Activated CD8-positive, alpha-beta memory T cell treated with anti-CD3 and anti-CD28 coated beads for 4 hours (primary cell): ENCODE measurements around the gene HES7.
"Not testable (repeated sequence)": the region's sequence is repeated elsewhere in the genome, so short reads cannot be mapped to it uniquely, and the experiment has no call there.

Source experiments
- DNase-seq, 2 donors: peaks; one replicate each; pipeline ENCODE4 v3.0.0-alpha.2; 2020; ENCODE audit warnings: low read depth in 2 of 2

Gene HES7

DNA sequence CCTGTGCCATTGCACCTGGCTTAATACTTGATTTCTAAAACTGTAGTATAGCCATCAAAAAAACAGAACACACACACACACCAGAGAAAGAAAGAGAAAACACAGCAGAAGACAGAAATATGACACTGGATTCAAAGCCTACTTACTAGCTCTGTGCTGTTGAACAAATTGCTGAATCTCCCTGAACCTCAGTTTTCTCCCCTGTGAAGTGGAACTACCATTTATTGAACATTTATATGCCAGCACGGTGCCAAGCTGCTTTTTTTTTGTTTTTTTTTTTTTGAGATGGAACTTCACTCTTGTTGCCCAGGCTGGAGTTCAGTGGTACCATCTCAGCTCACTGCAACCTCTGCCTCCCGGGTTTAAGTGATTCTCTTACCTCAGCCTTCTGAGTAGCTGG, 23.1 kb downstream of the HES7 start:
- DNase-seq, result no peak

DNA sequence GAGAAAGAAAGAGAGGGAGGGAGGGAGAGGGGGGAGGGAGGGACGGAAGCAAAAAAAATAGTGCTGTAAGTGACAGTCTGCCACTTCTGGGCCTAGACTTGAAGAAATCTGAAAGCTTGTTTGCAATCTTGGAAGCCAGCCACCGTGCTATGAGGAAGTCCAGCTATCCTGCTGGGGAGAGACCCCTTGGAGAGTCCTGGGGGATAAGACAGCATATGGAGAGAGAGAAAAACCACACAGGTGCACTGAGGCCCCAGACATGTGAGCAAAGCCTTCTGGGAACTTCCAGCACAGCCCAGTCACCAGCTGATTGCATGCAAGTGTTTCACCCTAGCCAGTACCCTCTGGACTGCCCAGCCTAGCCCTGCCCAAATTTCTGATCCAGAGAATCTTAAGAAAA, 23.8 kb downstream of the HES7 start:
- no peak for DNase-seq

DNA sequence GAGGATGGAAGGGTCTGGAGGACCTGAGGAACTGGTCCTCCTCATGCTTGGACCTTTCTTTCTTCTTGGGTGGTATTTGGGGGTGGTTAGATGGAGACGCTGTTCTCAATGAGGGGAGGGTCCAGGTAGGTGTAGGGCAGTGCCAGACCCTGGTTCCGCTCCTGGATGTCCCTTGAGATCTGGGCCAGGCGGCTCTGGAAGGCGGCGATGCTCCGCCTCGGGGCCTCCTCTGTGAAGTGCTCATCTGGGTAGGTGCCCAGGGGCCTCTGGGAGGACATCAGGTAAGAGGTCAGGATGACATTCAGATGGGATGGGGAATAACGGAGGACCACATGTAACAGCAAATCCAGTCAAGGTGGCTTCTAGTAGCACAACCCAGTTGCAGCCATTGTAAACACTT, 27.4 kb downstream of the HES7 start:
- no peak for DNase-seq

DNA sequence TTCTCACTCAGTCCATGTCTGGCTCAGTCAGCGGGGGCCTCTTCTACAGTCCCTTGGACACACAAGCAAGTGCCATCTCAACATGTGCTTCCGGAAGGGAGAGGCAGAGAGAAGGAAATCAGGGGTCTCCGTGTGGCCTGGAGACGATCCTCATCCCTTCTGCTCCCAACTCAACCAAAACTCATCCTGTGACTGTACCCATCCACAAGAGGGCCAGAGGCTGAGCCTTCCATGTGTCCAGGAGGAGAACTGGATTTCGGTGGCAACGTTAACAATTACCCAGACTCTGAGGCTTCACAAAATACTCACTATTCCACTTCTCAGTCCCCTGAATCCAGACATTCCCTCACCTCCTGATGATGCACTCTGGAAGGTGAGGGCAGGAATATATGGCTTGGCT, 28.5 kb downstream of the HES7 start:
- no peak for DNase-seq

DNA sequence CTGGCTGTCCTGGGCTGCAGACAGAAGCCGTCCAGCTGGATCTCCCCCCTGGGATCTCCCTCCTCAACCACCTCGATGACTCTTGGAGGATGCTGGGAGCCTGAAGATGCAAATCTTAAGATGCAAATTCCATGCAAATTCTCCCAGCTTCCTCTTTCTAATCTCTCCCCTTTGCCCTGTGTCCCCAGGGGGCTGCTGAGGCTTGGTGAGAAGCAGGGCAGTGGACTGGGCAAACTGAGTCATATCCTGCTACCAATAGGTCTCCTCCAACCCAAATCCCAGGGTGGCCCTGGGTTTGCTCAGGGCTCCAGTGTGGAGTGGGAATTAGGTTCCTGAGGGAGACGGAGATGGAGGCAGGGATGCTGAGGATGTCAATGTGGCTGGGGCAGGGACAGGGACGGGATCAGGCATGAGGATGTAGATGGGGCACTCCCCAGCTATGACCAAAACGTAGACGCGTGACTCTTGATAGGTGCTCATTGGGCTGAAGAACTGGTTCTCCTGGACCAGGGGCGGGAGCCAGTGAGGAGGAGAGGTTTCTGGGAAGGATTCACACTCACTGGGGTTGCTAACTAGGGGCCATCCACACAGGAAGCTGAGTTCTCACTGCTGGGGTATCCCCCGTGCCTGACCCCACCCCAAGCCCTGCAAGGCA, 32.7 kb downstream of the HES7 start:
- DNase-seq, result no peak

DNA sequence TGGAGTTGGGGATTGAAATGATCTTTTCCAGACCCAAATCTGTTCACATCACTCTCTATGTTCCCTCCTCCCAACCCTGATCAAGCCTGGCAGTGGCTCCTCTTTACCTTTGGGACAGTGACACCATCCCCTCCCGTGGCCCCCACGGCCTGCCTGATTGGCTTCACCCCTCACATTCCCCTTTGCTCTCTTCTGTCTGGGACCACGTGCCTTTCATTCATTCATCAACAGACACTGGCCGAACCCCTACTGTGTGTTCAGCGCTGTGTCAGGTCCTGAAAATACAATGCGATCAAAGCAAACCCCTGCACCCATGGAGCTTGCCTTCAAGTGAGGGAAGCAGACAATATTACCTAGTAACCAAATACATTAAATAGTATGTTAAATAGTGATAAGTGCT, 34.2 kb downstream of the HES7 start:
- DNase-seq, result no peak

DNA sequence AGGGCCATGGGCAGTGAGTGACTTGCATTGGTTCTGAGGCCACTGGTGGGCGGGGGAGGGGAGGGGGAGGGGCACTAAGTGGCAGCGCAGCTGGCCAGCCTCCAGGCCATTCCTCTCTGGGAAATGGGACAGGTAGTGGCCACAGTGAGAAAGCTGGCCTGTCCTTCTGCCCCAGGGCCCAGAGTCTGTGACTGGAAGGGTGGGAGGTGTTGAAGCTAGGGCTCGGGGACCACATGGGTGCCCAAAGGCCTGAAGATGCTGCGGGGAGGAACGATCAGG, 36.0 kb downstream of the HES7 start:
- DNase-seq, result no peak

DNA sequence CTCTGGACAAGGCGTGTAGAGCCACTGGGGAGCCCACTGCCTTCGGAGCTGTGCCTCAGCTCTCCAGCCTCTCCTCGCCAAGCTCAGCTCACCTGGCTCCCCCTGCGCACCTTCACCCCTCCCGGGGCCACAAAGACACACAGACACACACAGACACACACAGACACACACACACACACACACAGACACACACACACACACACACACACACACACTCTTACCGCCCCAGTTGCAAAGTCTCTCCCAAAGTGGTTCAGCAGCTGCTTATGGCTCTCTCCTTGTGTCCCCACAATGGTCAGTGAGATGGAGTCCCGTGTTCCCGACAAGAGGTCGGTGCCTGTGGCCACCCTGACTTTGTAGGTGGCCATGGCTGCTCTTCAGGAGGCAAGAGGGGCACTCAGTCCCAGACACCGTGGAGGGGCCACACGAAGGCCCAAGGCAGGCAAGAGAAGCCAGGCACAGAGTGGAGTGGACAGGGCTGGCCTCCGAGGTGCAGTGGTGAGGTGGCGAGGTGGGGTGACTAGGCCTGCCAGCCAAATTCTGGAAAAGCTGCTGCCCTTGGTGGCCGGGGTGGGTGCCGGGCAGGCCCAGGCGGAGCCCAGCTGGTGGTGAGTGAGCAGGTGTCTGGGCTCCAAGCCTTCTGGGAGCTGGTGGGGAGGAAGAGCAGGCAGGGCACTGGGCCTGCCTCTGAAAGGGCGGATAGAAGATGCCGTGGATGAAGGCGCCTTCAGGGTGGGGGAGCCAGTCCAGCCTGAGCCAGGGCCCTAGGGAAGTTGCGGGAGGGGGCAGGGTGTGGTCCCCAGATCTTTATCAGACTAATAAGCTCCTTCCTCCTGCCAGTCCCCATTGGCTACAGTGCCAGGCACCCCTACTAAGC, 36.6 kb downstream of the HES7 start, which contains the start of gene ALOX12B:
Gene ALOX12B (minus strand): TSS at position 642 of the 877 bp plus-strand sequence. CDS start 274 bp downstream, at position 368.
- DNase-seq, result no peak

DNA sequence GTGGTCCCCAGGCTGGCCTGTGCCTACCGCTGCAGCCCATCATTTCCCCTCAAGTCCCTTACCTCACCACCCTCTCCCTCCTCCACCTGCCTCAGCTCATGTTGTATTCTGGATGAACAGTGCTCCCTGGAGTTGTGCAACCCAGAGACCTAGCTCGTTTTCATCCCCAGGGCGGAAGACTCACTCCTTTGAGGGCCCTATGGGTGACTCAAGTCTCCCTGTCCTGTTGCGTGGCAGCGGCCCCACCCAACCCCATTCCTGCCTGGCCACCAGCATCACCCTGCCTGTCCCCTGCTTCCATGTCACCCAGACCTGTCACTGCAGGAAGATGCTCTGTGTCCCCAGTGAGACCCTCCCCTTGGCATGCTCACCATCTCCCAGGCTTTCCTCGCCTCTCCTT, 39.7 kb downstream of the HES7 start:
- DNase-seq, result no peak

DNA sequence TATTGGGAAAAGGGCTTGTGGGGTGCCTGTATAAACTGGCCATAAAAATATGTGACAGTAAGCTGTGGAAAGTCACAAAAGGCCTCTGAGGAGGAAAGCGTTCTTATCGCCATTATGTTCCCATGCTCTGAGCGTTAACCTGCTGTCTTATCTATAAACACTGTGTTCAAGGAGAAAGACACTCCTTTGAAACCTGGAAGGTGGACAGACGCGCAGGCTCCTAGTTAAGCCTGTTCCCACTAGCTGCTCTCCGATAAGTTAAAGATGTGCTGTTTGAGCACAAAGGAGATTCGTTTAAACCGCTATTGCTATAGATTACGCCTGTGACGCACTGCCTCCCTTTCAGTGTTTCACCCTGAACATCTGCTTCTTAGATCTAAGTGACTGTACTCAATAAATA, 41.6 kb downstream of the HES7 start:
- DNase-seq, result no peak

DNA sequence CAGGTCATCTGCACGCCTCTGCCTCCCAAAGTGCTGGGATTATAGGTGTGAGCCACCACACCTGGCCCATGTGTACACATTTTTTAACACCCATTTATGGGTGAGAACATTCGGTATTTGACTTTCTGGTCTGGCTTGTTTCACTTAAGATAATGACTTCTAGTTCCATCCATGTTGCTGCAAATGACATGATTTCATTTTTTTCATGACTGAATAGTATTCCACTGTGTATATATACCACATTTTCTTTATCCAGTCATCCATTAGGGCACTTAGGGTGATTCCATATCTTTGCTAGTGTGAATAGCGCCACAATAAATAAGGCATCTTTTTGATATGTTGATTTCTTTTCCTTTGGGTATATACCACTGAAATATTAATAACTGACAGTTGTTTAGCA, 42.0 kb downstream of the HES7 start:
- no peak for DNase-seq

DNA sequence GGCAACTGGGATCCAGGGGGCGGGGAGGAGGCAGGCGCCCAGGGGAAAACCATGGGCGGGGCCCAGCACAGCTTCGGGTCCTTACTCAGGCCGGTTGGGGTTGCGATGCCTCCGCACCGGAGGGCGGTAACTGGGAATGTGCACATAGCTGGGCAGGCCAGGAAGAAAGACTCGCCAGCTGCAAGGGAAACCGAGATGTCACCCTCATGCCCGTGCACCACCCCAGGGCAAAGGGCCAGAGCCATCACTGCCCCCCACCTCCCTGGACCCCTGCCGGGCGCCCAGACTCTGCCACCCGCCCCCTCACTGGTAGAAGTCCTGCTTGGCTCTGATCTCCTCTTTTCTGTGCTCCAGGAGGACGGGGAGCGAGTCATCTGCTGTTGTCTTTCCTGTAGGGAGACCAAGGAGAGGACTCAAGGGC, 43.1 kb downstream of the HES7 start:
- DNase-seq, result no peak

DNA sequence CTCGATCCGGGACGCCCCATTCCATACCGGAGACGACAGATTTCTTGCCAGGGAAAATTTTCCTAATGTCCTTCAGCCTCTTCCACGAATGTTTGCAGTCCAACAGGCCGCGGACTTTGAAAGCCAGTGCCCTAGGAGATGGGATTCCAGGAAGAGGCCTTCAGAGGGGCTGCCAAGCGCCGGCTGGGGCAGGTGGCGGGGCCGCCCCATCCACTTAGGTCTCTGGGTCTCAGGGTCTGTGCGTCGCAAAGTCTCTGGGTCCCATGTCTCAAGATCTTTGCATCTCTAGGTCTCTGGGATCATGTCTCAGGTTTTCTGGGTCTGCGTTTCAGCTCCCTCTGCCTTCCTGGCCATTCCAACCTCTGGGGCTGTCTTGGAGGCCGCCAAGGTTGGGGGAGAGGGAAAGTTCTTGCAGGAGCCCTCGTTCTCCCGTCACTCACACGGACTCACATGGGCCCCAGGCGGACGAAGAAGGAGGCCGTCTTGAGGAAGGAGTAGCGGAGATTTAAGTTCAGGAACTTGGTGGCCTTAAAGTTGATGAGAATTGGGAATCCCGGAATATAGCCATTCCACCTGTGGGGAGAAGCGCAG, 43.6 kb downstream of the HES7 start:
- no peak for DNase-seq

DNA sequence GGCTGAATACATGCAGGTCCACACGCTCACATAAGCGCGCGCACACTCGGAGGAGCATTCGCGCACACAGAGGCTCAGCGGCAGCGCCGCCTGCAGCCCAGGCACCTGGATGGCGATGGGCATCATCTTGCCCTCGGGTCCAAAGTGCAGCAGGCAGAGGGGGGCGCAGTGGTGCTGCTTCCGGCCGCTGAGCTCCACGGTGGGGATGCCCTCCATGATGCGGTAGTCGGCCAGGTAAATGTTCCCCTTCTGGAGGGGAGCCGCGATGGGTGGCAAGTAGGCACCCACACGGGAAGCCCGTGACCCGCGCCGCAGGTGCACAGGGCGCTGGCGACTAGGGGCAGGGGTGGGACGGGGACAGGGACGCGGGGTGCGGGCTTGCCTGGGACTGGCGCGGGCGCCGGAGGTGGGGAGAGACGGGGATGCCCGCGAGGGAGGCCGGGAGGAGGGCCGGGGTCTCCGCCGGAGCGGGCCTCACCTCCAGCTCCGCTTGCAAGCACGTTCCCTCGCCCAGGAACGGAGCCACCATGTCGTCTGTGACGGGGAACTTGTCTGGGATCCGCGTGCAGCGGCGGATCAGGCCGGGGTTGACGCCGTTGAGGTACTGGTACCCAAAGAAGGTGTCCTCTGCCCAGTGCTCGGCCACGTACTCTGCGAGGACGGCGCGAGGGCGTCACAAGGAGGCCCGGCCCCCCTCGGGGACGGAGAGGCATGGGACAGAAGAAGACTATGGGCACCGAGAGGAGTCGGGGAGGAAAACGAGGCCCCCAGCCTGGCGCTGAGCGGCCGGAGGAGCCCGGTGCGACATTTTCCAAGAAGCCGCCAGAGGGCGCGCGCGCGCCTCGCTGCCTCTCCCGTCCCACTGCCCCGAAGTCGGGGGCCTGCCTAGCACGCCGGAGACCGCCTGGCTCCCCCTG, 44.4 kb downstream of the HES7 start:
- peak; percentile 54 to 62 for DNase-seq

DNA sequence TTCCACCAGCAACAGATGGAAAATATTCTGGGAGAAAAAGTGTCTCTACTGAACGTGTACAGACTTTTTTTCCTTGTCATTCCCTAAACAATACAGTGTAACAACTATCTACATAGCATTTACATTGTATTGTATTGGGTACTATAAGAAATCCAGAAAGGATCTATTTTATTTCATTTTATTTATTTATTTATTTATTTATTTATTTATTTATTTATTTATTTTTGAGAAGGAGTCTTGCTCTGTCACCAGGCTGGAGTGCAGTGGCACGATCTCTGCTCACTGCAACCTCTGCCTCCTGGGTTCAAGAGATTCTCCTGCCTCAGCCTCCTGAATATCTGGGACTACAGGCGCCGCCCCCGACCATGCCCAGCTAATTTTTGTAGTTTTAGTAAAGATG, 46.0 kb downstream of the HES7 start:
- not testable (repeated sequence) for DNase-seq

DNA sequence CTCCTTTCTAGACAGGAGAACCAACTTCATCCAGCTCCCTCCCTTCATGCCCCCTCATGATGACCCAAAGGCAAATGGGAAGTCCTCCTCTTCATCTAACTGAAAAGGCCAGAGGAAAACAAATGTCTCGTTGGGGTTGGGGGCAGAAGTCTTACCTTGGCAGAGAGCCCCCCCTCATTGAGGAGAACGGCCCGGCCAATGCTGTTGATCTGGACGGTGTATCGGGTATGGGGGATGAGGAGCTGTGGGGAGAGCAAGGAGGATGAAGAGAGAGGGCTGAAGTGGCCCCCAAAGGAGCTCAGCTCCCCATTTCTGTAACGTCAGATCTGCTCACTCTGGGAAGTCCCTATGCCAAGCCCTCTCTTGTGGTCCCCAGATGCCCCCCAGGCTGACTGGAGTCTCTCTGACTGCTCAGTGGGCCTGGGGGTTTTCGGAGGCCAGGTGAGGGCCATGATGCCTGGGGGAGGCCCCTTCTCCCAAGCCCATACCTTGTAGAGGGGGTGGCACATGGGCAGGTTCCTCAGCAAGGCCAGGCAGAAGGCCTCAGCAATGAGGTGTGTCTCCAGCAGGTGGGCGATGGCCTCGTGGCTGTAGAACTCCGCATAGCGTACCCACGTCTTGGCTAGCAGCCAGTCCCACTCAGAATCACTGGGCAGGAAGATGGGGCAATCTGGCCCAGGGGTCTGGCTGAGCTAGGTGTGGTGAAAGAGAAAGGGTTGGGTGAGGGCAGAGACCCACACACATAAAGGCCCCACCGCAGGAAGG, 47.2 kb downstream of the HES7 start:
- DNase-seq, result no peak

DNA sequence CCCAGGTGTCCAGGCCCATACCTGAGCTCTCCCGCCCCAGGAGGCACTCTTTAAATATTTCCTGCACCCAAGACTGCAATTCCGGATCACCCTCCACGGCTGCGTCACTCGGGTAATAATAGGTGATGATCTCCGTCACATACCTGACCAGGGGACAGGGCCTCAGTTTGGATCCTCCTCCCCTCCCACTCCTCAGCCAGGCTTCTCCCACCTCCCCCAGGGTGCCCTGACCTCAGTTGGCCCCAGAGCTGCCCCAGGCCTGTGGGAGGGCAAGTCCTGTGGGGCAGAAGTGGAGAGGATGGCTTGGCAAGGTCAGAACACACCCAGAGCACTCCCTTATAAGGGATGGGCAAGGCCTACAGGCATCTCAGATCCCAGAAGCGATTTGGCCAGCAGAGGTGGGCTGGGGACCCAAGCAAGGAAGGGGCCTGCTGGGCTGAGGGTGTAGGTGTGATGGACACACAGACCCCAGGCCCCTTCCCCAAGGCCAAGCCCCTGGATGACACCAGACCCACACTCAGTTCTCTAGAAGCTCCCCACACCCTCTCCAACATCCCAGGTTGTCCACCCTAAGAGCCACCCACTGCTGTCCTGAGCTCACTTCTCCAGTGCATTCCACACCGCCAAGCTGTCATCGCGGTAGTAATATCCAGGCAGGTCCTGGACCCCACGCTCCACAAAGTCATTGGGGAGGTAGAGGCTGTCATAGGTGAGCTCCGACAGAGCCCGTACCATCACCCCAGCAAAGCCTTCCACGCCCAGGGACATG, 48.1 kb downstream of the HES7 start:
- DNase-seq, result no peak

DNA sequence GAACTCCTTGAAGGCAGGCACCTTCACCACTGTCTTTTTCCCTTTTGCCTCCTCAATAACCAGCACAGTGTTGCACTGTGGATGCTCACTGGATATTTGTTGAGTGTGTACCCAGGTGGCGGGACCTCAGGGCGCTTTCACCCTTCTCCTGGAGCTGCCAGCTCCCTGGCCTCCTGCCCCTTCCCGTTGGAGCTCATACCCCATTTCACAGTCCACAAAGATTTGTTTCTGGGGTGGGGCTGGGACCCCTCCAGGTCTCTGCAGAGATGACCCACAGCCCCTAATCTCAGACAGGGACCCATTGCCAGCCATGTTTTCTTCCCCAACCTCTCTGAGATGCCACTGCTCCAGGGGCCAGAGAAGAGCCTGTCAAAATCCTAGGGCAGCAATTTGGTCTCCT, 48.8 kb downstream of the HES7 start:
- DNase-seq, result no peak

DNA sequence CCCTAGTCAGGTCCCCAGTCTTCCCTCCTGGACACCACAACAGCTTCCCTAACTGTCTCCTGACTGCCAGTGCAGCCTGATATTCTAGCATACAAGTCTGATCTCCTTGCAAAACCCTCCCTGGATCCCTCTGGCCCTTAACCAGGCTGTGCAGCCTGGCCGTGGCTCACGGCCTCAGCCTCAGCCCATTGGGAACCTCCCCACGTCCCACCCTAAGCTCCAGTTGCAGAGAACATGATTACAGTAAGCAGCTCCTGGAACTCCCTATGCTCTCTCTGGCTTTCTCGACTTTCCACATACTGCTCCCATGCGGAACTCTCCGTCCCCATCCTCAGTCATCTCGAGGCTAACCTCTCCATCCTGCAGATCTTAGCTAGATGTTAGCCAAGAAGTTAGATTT, 49.4 kb downstream of the HES7 start:
- DNase-seq, result no peak
